Lung (tissue), 12 donors: ENCODE measurements around the gene MAGI2. TPM values are rescaled to one million over a fixed set of nuclear protein-coding genes. Genes with fewer than 3 reads are reported as not detected.

Experiments used
- ATAC-seq: fragments of 200-7000 bp; cut with Tn5 transposase; one replicate; pipeline ENCODE4 v1.9.1; 2020; ENCODE audit warnings: moderate number of reproducible peaks; ENCODE audit not compliant: insufficient read depth, low FRiP score
- DNase-seq, 3 donors: peaks; one replicate each; pipeline ENCODE4 v3.0.0-alpha.2; 2013 to 2017
- H3K27ac ChIP-seq, 2 donors: one replicate each; pipeline ENCODE4 v1.5.1; 2013; ENCODE audit warnings: mild to moderate bottlenecking in 2 of 2, moderate library complexity in 2 of 2, control low read depth in 1 of 2, inconsistent platforms in 1 of 2, low read depth in 1 of 2, low read length in 1 of 2
- H3K27me3 ChIP-seq, 3 donors: one replicate each; pipeline ENCODE4 v1.5.1; 2013; ENCODE audit warnings: low read length in 2 of 3; ENCODE audit not compliant: control insufficient read depth in 3 of 3, insufficient read depth in 3 of 3
- H3K36me3 ChIP-seq, 4 donors: one replicate each; pipeline ENCODE4 v1.5.1; 2013; ENCODE audit warnings: low read length in 4 of 4, mild to moderate bottlenecking in 1 of 4, moderate library complexity in 1 of 4; ENCODE audit not compliant: control insufficient read depth in 4 of 4, insufficient read depth in 4 of 4
- H3K4me1 ChIP-seq, 5 donors: one replicate each; pipeline ENCODE4 v1.5.1; 2013; ENCODE audit warnings: low read length in 5 of 5, mild to moderate bottlenecking in 2 of 5, moderate library complexity in 1 of 5; ENCODE audit not compliant: control insufficient read depth in 5 of 5, insufficient read depth in 5 of 5
- H3K4me3 ChIP-seq: one replicate; pipeline ENCODE4 v1.5.1; 2013; ENCODE audit warnings: mild to moderate bottlenecking, control low read depth, moderate library complexity
- H3K9ac ChIP-seq, 2 donors: one replicate each; pipeline ENCODE4 v1.5.1; 2013; ENCODE audit warnings: low read length in 2 of 2, control low read depth in 1 of 2; ENCODE audit not compliant: insufficient read depth in 1 of 2
- H3K9me3 ChIP-seq, 4 donors: one replicate each; pipeline ENCODE4 v1.5.1; 2013; ENCODE audit warnings: low read length in 3 of 4, mild to moderate bottlenecking in 1 of 4, moderate library complexity in 1 of 4; ENCODE audit not compliant: control insufficient read depth in 4 of 4, insufficient read depth in 3 of 4
- CTCF ChIP-seq: IDR thresholded peaks from 2 replicates; pipeline ENCODE4 v1.5.1; 2012; ENCODE audit warnings: mild to moderate bottlenecking; ENCODE audit errors: control extremely low read depth, extremely low read depth
- WGBS, 2 donors: extraction: QIAGEN DNeasy Blood & Tissue Kit; methylation state at CpG; one replicate each; pipeline ENCODE4 v1.1.7; 2013; 5-methylcytosine and 5-hydroxymethylcytosine counted together
- polyA plus RNA-seq, 2 donors: library from polyadenylated mRNA; stranded (reverse); fragments of 200-250 nt; gene quantifications; one replicate each; pipeline ENCODE4 v1.2.1, GENCODE V29; 2013
- total RNA-seq, 2 donors: library from RNA; depleted of rRNA in 1 of 2; stranded (reverse); fragments of >200 nt in 1 of 2; gene quantifications; one replicate each; pipeline ENCODE4 v1.2.1, GENCODE V29; 2014 to 2021
- donor health status: control.
- donor health status: control.
- donor health status: Bipolar disorder and iron deficiency.
- donor health status: healthy.
- donor health status: DM: yes; HTN: yes; CAD: no.

MAGI2 gene
- total and polyA plus RNA-seq, 4 donors = 0.94 to 18.0 (median 5.3) TPM

- H3K9me3 ChIP-seq = no peaks in the 10 kb centered on the region
- peaks cover 0 to 7% (median 0%) of the 10 kb centered on the region in 5 donors for H3K4me1 ChIP-seq
- H3K9ac ChIP-seq = no peak overlapping the region
- 72 to 88% methylated on average over 3 of the region's 3 CpGs for WGBS, 2 donors
- no peaks in the 10 kb centered on the region for H3K27me3 ChIP-seq
- TF ChIP-seq CTCF = no peak
- no peak overlapping the region for H3K4me3 ChIP-seq
- DNase-seq (no peak), ATAC-seq (no peak)
- H3K36me3 ChIP-seq = no peaks in the 10 kb centered on the region
- H3K27ac ChIP-seq = no peak overlapping the region
Observed at GRCh38 chr7:78396210-78396609, 1057.3 kb downstream of the MAGI2 start.

- Histone ChIP-seq H3K36me3 (no peaks in the 10 kb centered on the region), H3K27ac (no peak overlapping the region), H3K9ac (no peak overlapping the region), H3K4me3 (no peak overlapping the region), H3K9me3 (no peaks in the 10 kb centered on the region), H3K27me3 (no peaks in the 10 kb centered on the region), H3K4me1 (peaks cover 0 to 5% (median 0%) of the 10 kb centered on the region in 5 donors)
- ATAC-seq (no peak), DNase-seq (no peak)
- WGBS, 2 donors = 87 to 90% methylated on average over 2 of the region's 2 CpGs
- TF ChIP-seq CTCF = no peak
Observed at GRCh38 chr7:78395298-78396036, 1058.0 kb downstream of the MAGI2 start.

GRCh38 chr7:78389022-78389421 lies 1064.4 kb downstream of the MAGI2 start:
- Histone ChIP-seq H3K4me1 (peaks cover 0 to 4% (median 0%) of the 10 kb centered on the region in 5 donors), H3K27ac (no peak overlapping the region), H3K36me3 (no peaks in the 10 kb centered on the region), H3K9ac (no peak overlapping the region), H3K27me3 (no peaks in the 10 kb centered on the region), H3K4me3 (no peak overlapping the region), H3K9me3 (no peaks in the 10 kb centered on the region)
- DNase-seq (no peak), ATAC-seq (no peak)
- TF ChIP-seq CTCF = no peak
- WGBS, 2 donors = 78 to 82% methylated on average over 4 of the region's 4 CpGs
